ENCODE measurements around the gene MGLL. TPM values are rescaled to one million over a fixed set of nuclear protein-coding genes. Genes with fewer than 3 reads are reported as not detected.

Gene MGLL
- 0.43 and 0.62 TPM in 2 replicates for total RNA-seq
- long read RNA-seq: 0 reads

DNA sequence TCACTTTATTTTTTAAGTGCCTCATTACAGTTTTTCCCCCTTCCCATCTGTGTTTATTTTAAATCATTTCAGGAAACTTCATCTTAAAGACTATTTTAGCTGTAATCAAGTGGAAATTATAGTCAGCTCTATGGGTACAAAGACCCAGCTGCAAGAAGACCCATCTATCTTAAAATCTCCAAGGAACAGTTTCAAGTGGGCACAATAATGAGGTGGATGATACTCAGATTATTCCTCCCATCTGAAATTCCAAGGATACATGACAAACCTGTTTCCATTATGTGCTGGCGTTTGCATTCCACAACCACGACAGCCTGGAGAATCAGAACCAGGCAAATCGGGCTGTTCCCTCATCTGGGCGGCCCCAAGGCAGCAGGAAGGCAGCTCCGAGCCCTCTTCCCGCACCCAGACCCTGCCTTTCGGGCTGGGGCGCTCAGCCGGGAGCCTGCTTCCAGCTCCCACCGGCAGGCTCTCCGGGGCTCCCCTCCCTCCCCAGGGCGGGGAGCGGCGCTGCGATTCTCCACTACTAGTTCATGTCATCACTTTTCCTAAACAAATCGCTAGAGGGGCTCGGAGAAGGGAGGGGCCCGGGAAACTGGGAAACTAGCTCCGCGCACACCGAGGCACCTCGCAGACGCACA is at the start of gene MGLL:
MGLL (minus strand) TSS at position 475 of the 641 bp plus-strand sequence; CDS start at position 278, 197 bp downstream.
- peaks cover 1% of the 10 kb centered on the region for H3K4me1 Mint-ChIP-seq (ENCODE audit: low read depth)
- TF ChIP-seq, protein P1, sequence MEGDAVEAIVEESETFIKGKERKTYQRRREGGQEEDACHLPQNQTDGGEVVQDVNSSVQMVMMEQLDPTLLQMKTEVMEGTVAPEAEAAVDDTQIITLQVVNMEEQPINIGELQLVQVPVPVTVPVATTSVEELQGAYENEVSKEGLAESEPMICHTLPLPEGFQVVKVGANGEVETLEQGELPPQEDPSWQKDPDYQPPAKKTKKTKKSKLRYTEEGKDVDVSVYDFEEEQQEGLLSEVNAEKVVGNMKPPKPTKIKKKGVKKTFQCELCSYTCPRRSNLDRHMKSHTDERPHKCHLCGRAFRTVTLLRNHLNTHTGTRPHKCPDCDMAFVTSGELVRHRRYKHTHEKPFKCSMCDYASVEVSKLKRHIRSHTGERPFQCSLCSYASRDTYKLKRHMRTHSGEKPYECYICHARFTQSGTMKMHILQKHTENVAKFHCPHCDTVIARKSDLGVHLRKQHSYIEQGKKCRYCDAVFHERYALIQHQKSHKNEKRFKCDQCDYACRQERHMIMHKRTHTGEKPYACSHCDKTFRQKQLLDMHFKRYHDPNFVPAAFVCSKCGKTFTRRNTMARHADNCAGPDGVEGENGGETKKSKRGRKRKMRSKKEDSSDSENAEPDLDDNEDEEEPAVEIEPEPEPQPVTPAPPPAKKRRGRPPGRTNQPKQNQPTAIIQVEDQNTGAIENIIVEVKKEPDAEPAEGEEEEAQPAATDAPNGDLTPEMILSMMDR (IDR thresholded peaks at IDR 0.05; ENCODE audit: unreplicated experiment): no peak
- peaks cover 82% of the 10 kb centered on the region for H3K27me3 Mint-ChIP-seq
- peaks cover 2% of the 10 kb centered on the region for H3K36me3 Mint-ChIP-seq (ENCODE audit: insufficient read depth)
- H3K9me3 Mint-ChIP-seq (ENCODE audit: low read depth): peaks cover 3% of the 10 kb centered on the region
- H3K27ac Mint-ChIP-seq: no peak within 1 kb of the TSS
- DNase-seq (ENCODE audit: low spot score, unreplicated experiment): no peak
- peak within 1 kb of the TSS; percentile 76 for H3K4me3 Mint-ChIP-seq (ENCODE audit: low read depth)

DNA sequence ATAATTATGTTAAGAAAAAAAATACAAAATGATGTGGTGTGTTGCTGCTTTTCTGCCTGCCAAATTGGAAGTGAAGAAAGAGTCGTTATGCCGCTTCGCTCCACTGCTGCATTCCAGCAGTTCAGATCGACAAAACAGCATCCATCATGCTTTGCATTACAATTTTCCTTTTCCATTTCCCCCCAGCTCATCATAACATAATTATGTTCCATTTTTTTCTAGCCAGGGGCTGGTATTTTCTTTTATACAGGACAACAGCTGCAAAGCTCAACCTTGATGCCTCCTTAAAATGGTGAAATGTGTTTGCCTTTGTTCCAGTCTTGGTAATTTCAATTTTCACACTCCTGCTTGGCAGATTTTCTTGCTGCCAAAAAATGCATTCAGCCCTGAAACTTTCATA is 47.8 kb upstream of the MGLL start:
- DNase-seq (ENCODE audit: low spot score, unreplicated experiment): no peak
- H3K27me3 Mint-ChIP-seq: peaks cover 13% of the 10 kb centered on the region
- no peaks in the 10 kb centered on the region for H3K9me3 Mint-ChIP-seq (ENCODE audit: low read depth)
- H3K27ac Mint-ChIP-seq: no peak overlapping the region
- H3K4me1 Mint-ChIP-seq (ENCODE audit: low read depth): no peaks in the 10 kb centered on the region
- H3K4me3 Mint-ChIP-seq (ENCODE audit: low read depth): no peak overlapping the region
- TF ChIP-seq, protein P1 (IDR thresholded peaks at IDR 0.05; ENCODE audit: unreplicated experiment): no peak
- H3K36me3 Mint-ChIP-seq (ENCODE audit: insufficient read depth): no peaks in the 10 kb centered on the region

DNA sequence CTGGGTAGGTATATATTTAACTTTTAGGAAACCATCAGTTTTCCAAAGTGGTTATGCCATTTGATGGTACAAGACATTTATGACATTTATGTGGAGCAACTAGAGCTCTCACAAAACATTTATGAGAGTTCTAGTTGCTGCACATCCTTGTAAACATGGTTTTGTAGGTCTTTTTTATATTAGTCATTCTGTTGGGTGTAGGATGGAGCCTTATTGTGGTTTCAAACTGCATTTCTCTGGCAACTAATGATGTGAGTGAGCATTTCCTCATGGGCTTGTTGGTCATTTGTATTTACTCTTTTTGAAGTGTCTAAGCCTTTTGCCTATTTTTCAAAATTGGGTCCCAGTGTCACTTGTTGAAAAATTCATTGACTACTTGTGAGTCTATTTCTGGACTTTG is 45.7 kb upstream of the MGLL start:
- Mint-ChIP-seq H3K4me1 (ENCODE audit: low read depth) (no peaks in the 10 kb centered on the region), H3K27ac (no peak overlapping the region), H3K27me3 (peaks cover 13% of the 10 kb centered on the region), H3K4me3 (ENCODE audit: low read depth) (no peak overlapping the region), H3K36me3 (ENCODE audit: insufficient read depth) (no peaks in the 10 kb centered on the region), H3K9me3 (ENCODE audit: low read depth) (no peaks in the 10 kb centered on the region)
- TF ChIP-seq, protein P1 (IDR thresholded peaks at IDR 0.05; ENCODE audit: unreplicated experiment): no peak
- DNase-seq (ENCODE audit: low spot score, unreplicated experiment): no peak

DNA sequence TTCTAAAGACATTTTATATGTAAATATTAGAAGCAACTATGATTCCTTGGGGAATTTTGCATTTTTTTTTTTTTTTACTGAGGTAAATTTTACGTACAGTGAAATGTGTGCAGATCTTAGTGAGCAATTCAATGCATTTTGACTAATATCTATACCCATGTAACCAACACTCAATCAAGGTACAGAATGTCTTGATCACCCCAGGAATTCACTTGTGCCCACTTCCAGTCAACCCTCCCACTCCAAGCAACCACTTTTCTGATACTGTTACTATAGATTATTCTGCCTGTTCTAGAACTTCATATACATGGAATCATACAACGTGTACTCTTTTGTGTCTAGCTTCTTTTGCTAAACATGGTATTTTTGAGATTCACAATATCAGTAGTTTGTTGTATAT is 45.1 kb upstream of the MGLL start:
- Mint-ChIP-seq H3K27me3 (peaks cover 13% of the 10 kb centered on the region), H3K27ac (no peak overlapping the region), H3K4me3 (ENCODE audit: low read depth) (no peak overlapping the region), H3K36me3 (ENCODE audit: insufficient read depth) (no peaks in the 10 kb centered on the region), H3K9me3 (ENCODE audit: low read depth) (no peaks in the 10 kb centered on the region), H3K4me1 (ENCODE audit: low read depth) (no peaks in the 10 kb centered on the region)
- TF ChIP-seq, protein P1 (IDR thresholded peaks at IDR 0.05; ENCODE audit: unreplicated experiment): no peak
- no peak for DNase-seq (ENCODE audit: low spot score, unreplicated experiment)

DNA sequence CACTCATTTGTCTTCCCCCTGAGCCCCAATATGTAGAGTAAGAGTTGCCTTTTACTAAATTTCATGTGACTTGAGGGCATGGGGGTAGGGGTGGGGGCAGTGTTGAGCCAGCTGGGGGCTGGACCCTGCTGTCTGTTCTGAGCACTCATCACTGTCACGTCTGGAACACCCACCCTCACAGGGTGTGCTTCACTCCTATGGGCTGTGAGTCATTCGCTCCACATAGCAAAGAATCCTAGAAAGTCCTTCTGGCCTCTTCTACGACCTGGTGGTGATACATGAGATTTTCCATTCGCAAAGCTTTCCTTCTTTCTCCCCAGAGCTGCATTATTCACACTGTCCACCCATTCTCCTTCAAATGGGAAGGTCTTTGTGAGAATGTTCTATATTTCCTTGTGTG is 43.6 kb upstream of the MGLL start:
- Mint-ChIP-seq H3K4me3 (ENCODE audit: low read depth) (no peak overlapping the region), H3K9me3 (ENCODE audit: low read depth) (no peaks in the 10 kb centered on the region), H3K4me1 (ENCODE audit: low read depth) (no peaks in the 10 kb centered on the region), H3K27me3 (peaks cover 12% of the 10 kb centered on the region), H3K27ac (no peak overlapping the region), H3K36me3 (ENCODE audit: insufficient read depth) (no peaks in the 10 kb centered on the region)
- TF ChIP-seq, protein P1 (IDR thresholded peaks at IDR 0.05; ENCODE audit: unreplicated experiment): no peak
- no peak for DNase-seq (ENCODE audit: low spot score, unreplicated experiment)
